HFFc6 (cell line): ENCODE measurements around the gene TNS3. TPM values are rescaled to one million over a fixed set of nuclear protein-coding genes. Genes with fewer than 3 reads are reported as not detected.

ENCODE experiments used
- DNase-seq: peaks from one replicate; pipeline ENCODE4 v3.0.0-alpha.2; 2018
- H3K27ac Mint-ChIP-seq: 2 replicates; pipeline ENCODE4 v1.8.0; 2020; ENCODE audit warnings: mild to moderate bottlenecking, mixed read lengths
- H3K27me3 Mint-ChIP-seq: 2 replicates; pipeline ENCODE4 v1.8.0; 2021; ENCODE audit warnings: mild to moderate bottlenecking, moderate library complexity, mixed read lengths; ENCODE audit not compliant: insufficient read depth
- H3K36me3 Mint-ChIP-seq: 2 replicates; pipeline ENCODE4 v1.8.0; 2021; ENCODE audit warnings: low read depth, mixed read lengths
- H3K4me1 Mint-ChIP-seq: 2 replicates; pipeline ENCODE4 v1.8.0; 2020; ENCODE audit warnings: low read depth, mixed read lengths
- H3K4me3 Mint-ChIP-seq: 2 replicates; pipeline ENCODE4 v1.8.0; 2020; ENCODE audit warnings: mild to moderate bottlenecking, moderate library complexity, mixed read lengths
- H3K9me3 Mint-ChIP-seq: 2 replicates; pipeline ENCODE4 v1.8.0; 2020; ENCODE audit warnings: mild to moderate bottlenecking, mixed read lengths
- CTCF ChIP-seq: fragments of 200-600 bp; sonication (generic); IDR thresholded peaks from 2 replicates; pipeline ENCODE4 v1.5.0; 2021; ENCODE audit warnings: antibody characterized with exemption, mild to moderate bottlenecking
- total RNA-seq, 6 experiments: library from RNA; stranded (reverse); fragmentation: NEBNext Ultra II Directional; extraction: Animal tissue kit (Norgen Biotek cat#: 25700); gene quantifications; 2 replicates in 1 of 6; 3 replicates in 5 of 6; pipeline ENCODE4 v1.2.3, GENCODE V29; 2021

TNS3 gene
- total RNA-seq, 6 experiments from 2014 or later, result 50.8 to 77.0 (median 67.8) TPM

- Mint-ChIP-seq H3K4me1 (peaks cover 68% of the 10 kb centered on the region), H3K27me3 (no peaks in the 10 kb centered on the region; the same call in none of the 2 replicates), H3K36me3 (peaks cover 22% of the 10 kb centered on the region; the same call in 1 of the 2 replicates), H3K27ac (no peak overlapping the region), H3K4me3 (no peak overlapping the region), H3K9me3 (no peaks in the 10 kb centered on the region)
- no peak for TF ChIP-seq CTCF
- no peak for DNase-seq
These were observed 248.4 kb downstream of the TNS3 start for GRCh38 chr7:47333554-47333887.

- no peak for TF ChIP-seq CTCF
- Mint-ChIP-seq H3K9me3 (no peaks in the 10 kb centered on the region), H3K4me1 (peaks cover 68% of the 10 kb centered on the region), H3K27me3 (no peaks in the 10 kb centered on the region; the same call in none of the 2 replicates), H3K27ac (no peak overlapping the region), H3K4me3 (no peak overlapping the region), H3K36me3 (peaks cover 22% of the 10 kb centered on the region; the same call in 1 of the 2 replicates)
- DNase-seq, result no peak
These were observed 249.0 kb downstream of the TNS3 start for GRCh38 chr7:47332681-47333553.

- Mint-ChIP-seq H3K4me1 (peaks cover 68% of the 10 kb centered on the region), H3K27ac (no peak overlapping the region), H3K4me3 (no peak overlapping the region), H3K27me3 (no peaks in the 10 kb centered on the region; the same call in none of the 2 replicates), H3K36me3 (peaks cover 16% of the 10 kb centered on the region; the same call in 1 of the 2 replicates), H3K9me3 (no peaks in the 10 kb centered on the region)
- DNase-seq, result no peak
- TF ChIP-seq CTCF, result no peak
These were observed 249.7 kb downstream of the TNS3 start for GRCh38 chr7:47332213-47332612.

- Mint-ChIP-seq H3K9me3 (no peaks in the 10 kb centered on the region), H3K36me3 (peaks cover 11% of the 10 kb centered on the region; the same call in 1 of the 2 replicates), H3K4me3 (no peak overlapping the region), H3K4me1 (peaks cover 68% of the 10 kb centered on the region), H3K27me3 (no peaks in the 10 kb centered on the region; the same call in none of the 2 replicates), H3K27ac (no peak overlapping the region)
- no peak for DNase-seq
- TF ChIP-seq CTCF, result no peak
These were observed 250.7 kb downstream of the TNS3 start for GRCh38 chr7:47331179-47331565.

- Mint-ChIP-seq H3K4me1 (peaks cover 68% of the 10 kb centered on the region), H3K27ac (no peak overlapping the region), H3K36me3 (peaks cover 8% of the 10 kb centered on the region; the same call in 1 of the 2 replicates), H3K27me3 (no peaks in the 10 kb centered on the region; the same call in none of the 2 replicates), H3K4me3 (no peak overlapping the region), H3K9me3 (no peaks in the 10 kb centered on the region)
- no peak for TF ChIP-seq CTCF
- no peak for DNase-seq
These were observed 251.2 kb downstream of the TNS3 start for GRCh38 chr7:47330561-47331178.
